OCI-LY1 (cell line): ENCODE measurements around the gene EDA.

Experiments
- CTCF ChIP-seq: fragments of 200-600 bp; sonication (generic), shearing (Covaris generic); IDR thresholded peaks from 2 replicates; pipeline ENCODE4 v1.5.1; 2017; ENCODE audit warnings: mild to moderate bottlenecking, antibody characterized with exemption, low read length, moderate library complexity, mixed read lengths
- EZH2 ChIP-seq: fragments of 200-600 bp; sonication (generic), shearing (Covaris generic); IDR thresholded peaks from 2 replicates; pipeline ENCODE4 v1.8.0; 2017; ENCODE audit warnings: borderline replicate concordance, mixed run types, mild to moderate bottlenecking, antibody characterized with exemption, low read length, moderate library complexity, mixed read lengths

GRCh38 chrX:69948276-69948797 lies 332.4 kb downstream of the EDA start:
- TF ChIP-seq CTCF: no peak
- TF ChIP-seq EZH2: no peak
